Activated T-helper 1 cell treated with anti-CD3 and anti-CD28 coated beads, Interleukin-2, amount 50 U/mL, for 16 hours (primary cell): Measurements from ENCODE around the gene TSSK3.
A peak's percentile ranks its signal among the peaks of the same experiment; 100 is the strongest.

ENCODE experiments used
- DNase-seq, 2 donors: peaks; one replicate each; pipeline ENCODE4 v3.0.0-alpha.2; 2020; ENCODE audit warnings: low read depth in 1 of 2, low spot score in 1 of 2

TSSK3 gene

GRCh38 chr1:32361674-32362473 is 465 bp upstream of the TSSK3 start:
- DNase-seq: no peak

GRCh38 chr1:32363713-32364112 is 1.4 kb downstream of the TSSK3 start:
- DNase-seq: no peak

- no peak for DNase-seq
Observed at GRCh38 chr1:32364836-32365235, 2.5 kb downstream of the TSSK3 start.

GRCh38 chr1:32365445-32365844 is 3.1 kb downstream of the TSSK3 start:
- DNase-seq: no peak

GRCh38 chr1:32367912-32368635 is 5.7 kb downstream of the TSSK3 start:
- no peak for DNase-seq

- no peak for DNase-seq
Observed at GRCh38 chr1:32372149-32372756, 9.9 kb downstream of the TSSK3 start.

- DNase-seq: no peak
Observed at GRCh38 chr1:32373996-32374592, 11.8 kb downstream of the TSSK3 start.

- no peak for DNase-seq
Observed at GRCh38 chr1:32376199-32376598, 13.9 kb downstream of the TSSK3 start.

- no peak for DNase-seq
Observed at GRCh38 chr1:32377541-32378220, 15.3 kb downstream of the TSSK3 start.

GRCh38 chr1:32380057-32380456 is 17.7 kb downstream of the TSSK3 start:
- no peak for DNase-seq

GRCh38 chr1:32386676-32387392 is 24.5 kb downstream of the TSSK3 start:
- no peak for DNase-seq

GRCh38 chr1:32388641-32389040 is 26.3 kb downstream of the TSSK3 start:
- no peak for DNase-seq

- DNase-seq: no peak
Observed at GRCh38 chr1:32390904-32391870, 28.8 kb downstream of the TSSK3 start.

- DNase-seq: no peak
Observed at GRCh38 chr1:32392325-32392724, 30.0 kb downstream of the TSSK3 start.

GRCh38 chr1:32393136-32393535 is 30.8 kb downstream of the TSSK3 start:
- DNase-seq: no peak

- no peak for DNase-seq
Observed at GRCh38 chr1:32393832-32394140, 31.4 kb downstream of the TSSK3 start.

- peak; percentile 96 to 97 for DNase-seq
Observed at GRCh38 chr1:32394141-32394889, 32.0 kb downstream of the TSSK3 start, which contains the start of gene BSDC1. Gene BSDC1, minus strand, starts transcription at chr1:32394441. Its CDS starts 27 bp downstream, at chr1:32394414.

GRCh38 chr1:32394890-32395432 is 32.6 kb downstream of the TSSK3 start:
- DNase-seq: no peak
